Activated naive CD4-positive, alpha-beta T cell (primary cell): ENCODE data around the gene ITGB1.

Experiments
- DNase-seq, 4 experiments: peaks; one replicate each; lab custom pipeline; 2025; lab: John Stamatoyannopoulos, UW

Gene ITGB1

DNA sequence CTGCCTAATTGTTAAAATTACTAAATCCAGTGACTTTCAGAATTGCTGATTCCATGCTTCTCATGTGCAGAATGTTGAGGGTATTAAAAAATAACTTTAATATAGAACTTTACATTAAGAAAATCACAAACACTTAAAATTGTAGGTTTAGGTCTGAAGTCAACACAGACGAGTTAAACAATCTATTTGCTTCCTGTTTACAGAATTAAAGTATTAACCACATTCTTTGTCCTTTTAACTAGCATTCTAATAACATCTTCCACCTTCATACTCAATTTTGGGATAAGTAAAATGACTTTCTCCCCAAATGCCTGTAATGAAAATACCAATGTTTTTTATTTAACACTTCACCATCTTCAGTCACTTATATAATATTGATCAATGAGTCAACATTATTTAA lies 2.2 kb downstream of the ITGB1 start:
- DNase-seq, result no peak

DNA sequence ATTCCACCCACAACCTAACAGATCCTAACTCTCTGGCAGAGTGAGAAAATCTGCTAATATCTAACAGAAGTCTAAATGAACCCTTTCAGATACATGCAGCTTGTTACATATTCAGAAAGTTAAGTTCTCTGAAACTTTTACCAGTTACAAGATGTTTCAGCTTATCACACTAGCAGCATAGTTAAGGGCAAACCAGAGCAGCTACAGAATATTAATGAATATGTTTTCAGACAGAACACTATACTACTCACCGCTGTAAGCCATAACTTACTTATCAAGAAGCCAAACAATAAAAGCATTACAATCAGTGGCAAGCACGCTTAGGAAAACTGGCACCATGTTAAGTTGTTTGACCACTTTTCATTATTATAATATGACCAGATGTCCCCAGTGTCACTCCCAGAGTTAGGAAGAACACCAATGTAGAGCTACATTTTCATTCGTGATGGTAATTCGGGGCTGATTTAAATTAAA lies 2.7 kb downstream of the ITGB1 start:
- DNase-seq, result no peak

DNA sequence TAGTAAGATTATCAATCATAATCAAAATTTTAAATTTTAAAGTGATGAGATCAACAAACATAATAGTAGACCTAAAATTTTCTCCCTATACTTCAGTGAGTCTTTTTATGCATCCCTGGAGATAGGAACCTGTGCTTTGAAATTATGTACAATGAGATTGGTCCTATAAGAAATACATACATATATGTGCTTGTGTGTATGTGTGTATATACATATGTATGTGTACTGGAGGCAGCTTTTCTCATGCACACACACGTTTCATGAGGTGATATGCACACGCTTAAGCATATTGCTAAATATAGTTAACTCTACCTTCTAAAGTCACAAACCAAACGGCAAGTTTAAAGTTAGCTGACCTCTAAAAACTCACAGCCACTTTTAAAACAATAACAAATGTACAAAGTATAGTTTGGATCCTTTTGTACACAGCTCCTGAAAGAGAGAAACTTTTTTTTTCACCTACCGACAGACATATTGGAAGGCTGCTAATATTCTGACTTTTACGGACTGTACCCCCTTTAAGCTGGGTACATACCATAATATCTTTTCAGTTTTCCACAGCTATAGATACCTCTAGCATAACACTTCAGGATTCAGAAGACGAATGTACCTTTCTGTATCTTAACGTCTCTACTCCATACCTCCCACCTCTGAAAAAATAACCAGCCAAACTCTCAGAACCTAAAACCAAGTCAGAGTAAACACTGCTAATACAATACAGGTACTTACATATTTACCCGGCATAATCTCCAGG lies 3.3 kb downstream of the ITGB1 start:
- DNase-seq, result no peak

DNA sequence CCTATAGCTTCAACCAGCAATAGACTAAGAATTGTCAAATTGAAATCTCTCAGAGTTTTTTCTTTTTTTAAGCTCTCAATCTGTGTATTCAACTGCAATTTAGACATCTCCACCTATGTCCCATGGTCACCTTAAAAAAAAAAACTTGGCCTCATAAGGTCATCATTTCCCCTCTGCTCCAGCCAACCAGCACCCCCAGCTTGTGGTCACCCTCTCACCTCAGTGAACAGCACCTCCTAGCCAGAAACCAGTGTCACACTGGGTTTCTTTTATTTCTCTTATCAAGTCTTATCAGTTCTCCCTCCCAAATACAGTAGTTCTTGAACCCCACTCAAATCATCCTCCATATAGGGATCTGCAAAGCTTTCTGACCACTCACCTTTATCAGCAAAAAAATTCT lies 4.0 kb downstream of the ITGB1 start:
- DNase-seq, result no peak

GRCh38 chr10:32953277-32953927 lies 4.6 kb downstream of the ITGB1 start:
- DNase-seq, result no peak

GRCh38 chr10:32952541-32953276 lies 5.3 kb downstream of the ITGB1 start:
- no peak for DNase-seq

GRCh38 chr10:32952094-32952493 lies 5.9 kb downstream of the ITGB1 start:
- no peak for DNase-seq

DNA sequence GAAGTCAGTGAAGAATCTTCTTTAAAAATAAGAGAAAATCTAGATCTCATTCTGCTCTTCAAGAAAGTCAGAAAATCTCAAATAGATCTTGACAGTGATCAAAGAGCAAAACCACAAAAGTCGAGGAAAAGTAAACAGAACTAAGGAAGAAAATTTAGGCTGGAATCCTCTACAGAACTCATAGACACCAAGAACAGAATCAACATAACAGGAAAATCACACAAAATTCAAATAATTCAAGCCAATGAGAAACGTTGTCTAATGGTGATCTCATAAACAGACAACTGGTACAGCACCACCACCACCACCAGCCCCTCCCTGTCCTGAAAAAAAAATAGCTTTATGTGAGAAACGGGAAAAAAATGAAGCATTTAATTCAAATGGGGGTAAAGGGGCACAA lies 6.9 kb downstream of the ITGB1 start:
- no peak for DNase-seq

DNA sequence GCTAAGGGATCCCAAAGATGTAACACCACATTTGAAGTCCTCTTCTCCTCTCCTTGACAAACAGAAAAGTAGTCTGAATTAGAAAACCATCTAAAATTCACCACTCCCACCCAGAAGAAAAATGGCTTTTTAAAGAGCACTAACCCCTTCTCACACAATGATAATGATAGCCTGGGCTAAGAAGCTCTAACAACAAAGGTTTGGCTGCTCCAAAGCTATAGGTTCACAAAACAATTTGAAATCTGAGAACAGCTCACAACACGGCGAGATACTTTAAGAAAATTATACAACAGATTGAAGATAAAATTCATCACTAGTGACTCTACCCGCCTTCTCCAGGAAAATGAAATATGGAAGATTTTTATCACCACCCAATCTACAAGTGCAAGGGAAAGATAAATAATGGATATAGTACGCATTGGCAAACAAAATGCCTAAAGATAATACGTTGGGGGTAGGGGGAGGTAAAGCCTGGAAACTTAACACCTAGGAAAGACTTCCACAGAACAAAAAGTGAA lies 7.4 kb downstream of the ITGB1 start:
- DNase-seq, result no peak

GRCh38 chr10:32949221-32949678 lies 8.8 kb downstream of the ITGB1 start:
- no peak for DNase-seq

DNA sequence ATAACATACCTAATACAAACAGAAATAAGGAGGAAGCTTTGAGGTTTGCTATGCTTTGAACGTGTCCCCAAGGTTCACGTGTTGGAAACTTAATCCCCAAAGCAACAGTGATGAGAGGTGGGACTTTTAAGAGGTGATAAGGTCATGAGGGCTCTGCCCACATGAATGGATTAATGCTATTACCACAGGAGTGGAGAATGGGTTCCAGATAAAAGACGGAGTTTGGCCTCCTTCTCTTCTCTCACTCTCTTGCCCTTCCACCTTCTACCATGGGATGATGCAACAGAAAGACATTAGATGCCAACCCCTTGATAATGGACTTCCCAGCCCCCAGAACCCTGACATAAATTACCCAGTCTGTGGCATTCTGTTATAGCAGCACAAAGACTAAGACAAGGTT lies 9.6 kb downstream of the ITGB1 start:
- no peak for DNase-seq

DNA sequence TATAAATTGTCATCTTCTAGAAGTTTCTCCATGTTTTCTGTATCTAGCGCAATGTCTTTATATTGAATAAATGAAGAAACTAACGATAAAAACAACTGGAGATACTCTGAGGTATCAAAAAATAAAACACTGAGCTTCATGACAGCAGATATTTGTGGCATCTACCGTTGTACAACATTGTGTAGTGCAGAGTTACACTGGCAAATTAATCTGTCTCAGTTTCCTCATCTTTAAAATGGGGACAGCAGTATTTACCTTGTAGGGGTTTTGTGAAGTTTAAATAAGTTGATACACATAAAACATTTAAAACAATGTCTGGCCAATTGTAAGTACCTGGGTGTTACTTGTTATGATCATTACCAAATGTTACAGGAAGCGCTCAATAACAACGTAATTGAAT lies 10.4 kb downstream of the ITGB1 start:
- no peak for DNase-seq

DNA sequence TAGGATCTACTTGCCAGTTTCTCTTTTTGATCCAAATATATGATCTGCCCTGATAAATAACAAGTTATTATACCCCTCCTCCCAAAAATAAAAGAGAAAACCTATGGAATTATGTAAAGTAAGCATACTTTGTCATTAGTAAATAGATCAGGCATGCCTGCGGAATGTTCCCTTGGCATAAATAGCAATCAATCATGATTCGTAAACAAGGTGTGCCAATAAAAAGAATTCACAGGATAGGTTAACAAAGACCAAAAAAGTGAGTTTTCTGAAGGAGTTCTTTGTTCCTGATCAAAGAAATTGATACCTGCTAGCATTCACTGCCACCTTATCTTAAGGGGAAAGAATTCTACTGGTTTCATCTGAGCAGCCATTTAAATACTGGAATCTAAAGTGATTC lies 11.9 kb downstream of the ITGB1 start:
- no peak for DNase-seq

DNA sequence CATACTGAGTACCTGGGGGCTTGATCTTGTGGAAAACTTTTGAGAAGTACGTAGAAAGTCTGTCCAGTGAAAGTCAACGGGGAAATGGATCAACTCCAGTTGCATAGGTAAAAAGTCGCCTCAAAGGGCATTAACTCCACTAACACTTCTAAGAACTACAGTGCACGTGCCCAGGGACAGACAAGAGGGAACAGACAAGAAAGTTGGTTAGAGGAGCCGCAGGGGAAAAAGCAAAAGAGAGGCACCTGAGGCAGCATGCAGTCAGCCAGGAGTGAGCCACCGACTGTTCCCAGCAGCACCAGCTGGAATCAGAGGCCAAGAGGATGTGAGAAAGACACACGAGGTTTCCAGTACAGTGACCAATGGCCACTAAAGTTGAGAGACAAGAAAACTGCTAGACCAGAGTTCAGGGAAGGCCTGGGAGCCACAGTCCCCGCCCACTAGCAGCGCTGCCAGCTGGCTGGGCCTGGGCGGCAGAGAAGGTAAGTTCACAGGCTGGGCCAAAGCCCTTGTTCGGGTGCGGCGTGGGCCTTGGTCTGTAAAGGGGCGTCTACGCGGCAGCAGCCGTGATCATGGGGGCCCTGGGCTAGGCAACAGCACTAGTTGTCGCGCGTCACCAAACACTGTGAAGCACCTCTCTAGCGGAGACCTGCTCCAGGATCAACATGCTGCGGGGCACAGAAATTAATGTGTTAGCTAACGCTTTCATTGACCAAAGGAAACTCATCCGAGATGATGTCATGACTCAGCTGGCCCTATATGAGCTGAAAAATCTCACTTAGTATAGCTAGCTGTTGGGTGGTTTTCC lies 14.0 kb downstream of the ITGB1 start:
- DNase-seq, result no peak

- DNase-seq, result no peak
Measured at GRCh38 chr10:32943395-32943794, 14.6 kb downstream of the ITGB1 start.

GRCh38 chr10:32942081-32942480 lies 15.9 kb downstream of the ITGB1 start:
- no peak for DNase-seq

DNA sequence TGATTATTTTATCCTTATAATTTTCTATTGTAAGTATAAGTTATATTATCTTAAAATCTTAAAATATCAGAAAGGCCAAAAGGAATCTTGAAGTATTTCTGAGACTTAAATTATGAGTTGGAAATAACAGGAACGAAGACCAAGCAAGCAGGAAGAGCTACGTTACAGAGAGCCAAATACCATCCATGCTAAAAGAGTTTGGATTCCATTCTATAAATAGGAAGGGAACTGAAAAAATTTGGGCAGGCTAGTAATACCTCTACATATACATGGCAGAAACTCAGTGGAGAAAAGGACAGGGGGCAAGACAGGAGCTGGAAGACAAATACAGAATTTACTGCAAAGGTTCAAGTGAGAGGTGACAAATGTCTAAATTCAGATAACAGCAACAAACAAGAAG lies 16.7 kb downstream of the ITGB1 start:
- no peak for DNase-seq

DNA sequence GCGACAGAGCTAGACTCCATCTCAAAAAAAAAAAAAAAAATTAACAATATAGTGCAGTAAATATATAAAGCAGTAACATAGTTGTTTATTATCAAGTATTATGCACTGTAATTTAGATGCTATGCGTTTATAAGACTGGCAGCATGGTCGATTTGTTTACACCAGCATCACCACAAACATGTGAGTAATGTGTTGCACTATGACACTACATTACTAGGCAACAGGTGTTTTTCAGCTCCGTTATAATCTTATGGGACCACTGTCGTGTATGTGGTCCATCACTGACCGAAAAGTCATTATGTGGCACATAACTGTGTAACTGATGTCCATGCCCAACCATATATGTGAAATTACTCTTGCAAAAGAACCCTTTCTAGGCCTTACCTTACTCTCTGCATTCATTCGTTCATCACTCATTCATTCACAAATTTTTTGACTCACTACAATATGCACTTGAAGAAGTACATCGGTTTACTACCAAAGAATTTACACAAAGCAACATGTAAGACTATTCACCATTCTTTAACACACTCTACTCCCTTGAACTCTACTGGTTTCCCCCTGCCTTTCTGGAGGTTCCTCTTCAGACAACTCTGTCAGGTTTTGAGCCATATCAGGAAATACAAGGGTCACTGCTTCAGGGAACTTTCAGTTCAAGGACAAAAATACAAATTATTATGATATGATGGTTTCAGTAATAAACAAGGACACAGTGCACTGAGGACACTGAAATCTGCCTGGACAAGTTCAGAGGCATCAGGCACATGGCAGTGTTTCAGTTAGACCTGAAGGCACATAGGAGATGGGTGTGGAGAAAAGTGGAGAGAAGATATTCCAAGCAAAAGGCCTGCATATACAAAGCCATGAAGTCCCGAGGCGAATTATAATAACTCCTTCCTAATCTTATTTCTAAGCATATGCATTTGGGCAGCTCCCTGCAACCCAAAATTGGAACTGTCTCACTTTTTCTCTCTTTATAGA lies 17.4 kb downstream of the ITGB1 start:
- no peak for DNase-seq

GRCh38 chr10:32939296-32940111 lies 18.5 kb downstream of the ITGB1 start:
- no peak for DNase-seq

DNA sequence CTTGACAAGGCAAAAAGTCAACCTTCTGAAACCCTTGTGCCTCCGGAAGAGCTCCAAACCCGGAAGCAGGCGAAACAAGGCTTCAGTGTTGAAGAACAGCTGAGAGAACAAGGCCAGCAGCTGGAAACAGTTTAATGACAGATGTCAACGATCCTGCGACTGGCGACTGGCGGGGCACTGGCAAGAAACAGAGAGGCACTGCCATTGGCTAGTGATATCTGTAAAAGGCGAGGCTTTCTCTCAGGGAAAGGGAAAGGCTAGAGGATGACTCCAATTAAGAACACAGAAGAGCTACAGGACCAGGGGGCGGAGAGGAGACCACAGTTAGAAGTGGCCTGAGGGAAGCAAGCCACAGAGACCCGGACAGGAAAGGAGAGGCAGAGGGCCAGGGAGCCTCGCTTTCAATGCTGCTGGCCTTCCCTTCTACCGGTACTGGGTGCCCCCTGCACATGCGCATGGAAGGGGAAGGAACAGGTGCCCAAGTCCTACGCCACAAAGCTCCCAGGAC lies 19.4 kb downstream of the ITGB1 start:
- DNase-seq, result no peak
